Measurements from ENCODE around the gene SYTL3.
"Not testable (repeated sequence)": the region's sequence is repeated elsewhere in the genome, so short reads cannot be mapped to it uniquely, and the experiment has no call there.

SYTL3 gene

DNA sequence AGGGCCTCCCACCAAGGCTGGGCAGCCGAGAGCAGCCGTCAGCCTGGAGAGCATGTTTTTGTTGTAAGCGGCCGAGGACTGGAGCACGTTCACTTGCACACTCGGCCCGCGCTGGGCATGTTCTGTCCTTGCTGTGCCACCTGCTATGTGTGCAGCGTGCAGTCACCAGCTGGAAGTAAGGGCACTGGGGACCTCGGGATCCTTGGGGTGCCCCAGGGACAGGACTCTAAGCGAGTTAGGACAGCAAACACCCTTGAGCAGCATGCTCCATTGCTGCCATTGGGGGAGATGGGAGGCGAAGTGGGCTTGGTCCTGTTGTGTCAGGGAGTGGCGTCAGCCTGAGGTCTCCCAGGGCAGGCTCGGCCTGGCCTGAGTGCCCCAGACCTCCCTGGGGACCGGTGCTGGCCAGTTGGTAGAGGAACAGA is 24.0 kb upstream of the SYTL3 start:
- no peak overlapping the region for H3K27ac ChIP-seq (ENCODE audit: low read length)
- H3K9me3 ChIP-seq (ENCODE audit: insufficient read depth, low read depth, low read length), result no peaks in the 10 kb centered on the region
- H3K9ac ChIP-seq (ENCODE audit: low read depth, low read length), result no peak overlapping the region
- H3K36me3 ChIP-seq (ENCODE audit: insufficient read depth, low read depth, low read length), result peaks cover 76% of the 10 kb centered on the region
- no peak overlapping the region for H3K4me3 ChIP-seq (ENCODE audit: low read length)
- H3K4me1 ChIP-seq (ENCODE audit: insufficient read depth, low read length), result peaks cover 4% of the 10 kb centered on the region; the same call in 1 of the 2 replicates
- H3K27me3 ChIP-seq (ENCODE audit: insufficient read depth, low read length), result no peaks in the 10 kb centered on the region

DNA sequence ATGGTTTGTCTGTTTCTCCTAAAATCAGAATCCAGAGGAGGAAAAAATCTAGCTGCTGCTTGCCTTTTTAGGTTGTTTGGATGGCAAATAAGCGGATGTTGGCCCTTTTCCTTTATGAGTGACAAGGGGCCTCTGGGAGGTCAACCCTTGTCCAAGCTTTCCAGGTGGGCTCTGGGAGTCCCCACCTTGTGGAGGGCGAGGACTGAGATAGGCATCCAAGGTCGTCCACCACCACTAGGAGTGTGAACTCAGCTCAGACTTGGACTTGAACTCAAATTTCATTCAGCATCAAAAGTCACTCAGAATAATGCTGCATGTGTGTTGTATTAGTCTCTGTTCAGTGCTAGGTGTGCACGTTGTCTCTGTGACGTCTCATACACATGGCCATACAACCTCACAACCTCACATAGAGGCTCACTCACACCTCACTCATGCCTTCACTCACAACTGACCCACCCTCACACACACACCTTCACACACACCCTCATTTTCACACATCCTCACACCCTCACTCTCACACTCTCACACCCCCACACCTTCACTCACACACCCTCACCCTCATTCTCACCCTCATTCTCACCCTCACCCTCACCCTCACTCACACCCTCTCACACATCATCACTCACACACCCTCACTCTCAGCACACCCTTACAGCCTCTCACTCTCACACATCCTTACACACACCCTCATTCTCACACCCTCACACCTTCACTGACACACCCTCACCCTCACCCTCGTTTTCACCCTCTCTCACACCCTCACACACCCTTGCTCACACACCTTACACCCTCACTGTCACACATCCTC is 23.3 kb upstream of the SYTL3 start:
- H3K9ac ChIP-seq (ENCODE audit: low read depth, low read length), result no peak overlapping the region
- H3K27ac ChIP-seq (ENCODE audit: low read length), result no peak overlapping the region
- H3K9me3 ChIP-seq (ENCODE audit: insufficient read depth, low read depth, low read length), result no peaks in the 10 kb centered on the region
- H3K36me3 ChIP-seq (ENCODE audit: insufficient read depth, low read depth, low read length), result peaks cover 76% of the 10 kb centered on the region
- no peaks in the 10 kb centered on the region for H3K27me3 ChIP-seq (ENCODE audit: insufficient read depth, low read length)
- peaks cover 4% of the 10 kb centered on the region; the same call in 1 of the 2 replicates for H3K4me1 ChIP-seq (ENCODE audit: insufficient read depth, low read length)
- H3K4me3 ChIP-seq (ENCODE audit: low read length), result no peak overlapping the region

DNA sequence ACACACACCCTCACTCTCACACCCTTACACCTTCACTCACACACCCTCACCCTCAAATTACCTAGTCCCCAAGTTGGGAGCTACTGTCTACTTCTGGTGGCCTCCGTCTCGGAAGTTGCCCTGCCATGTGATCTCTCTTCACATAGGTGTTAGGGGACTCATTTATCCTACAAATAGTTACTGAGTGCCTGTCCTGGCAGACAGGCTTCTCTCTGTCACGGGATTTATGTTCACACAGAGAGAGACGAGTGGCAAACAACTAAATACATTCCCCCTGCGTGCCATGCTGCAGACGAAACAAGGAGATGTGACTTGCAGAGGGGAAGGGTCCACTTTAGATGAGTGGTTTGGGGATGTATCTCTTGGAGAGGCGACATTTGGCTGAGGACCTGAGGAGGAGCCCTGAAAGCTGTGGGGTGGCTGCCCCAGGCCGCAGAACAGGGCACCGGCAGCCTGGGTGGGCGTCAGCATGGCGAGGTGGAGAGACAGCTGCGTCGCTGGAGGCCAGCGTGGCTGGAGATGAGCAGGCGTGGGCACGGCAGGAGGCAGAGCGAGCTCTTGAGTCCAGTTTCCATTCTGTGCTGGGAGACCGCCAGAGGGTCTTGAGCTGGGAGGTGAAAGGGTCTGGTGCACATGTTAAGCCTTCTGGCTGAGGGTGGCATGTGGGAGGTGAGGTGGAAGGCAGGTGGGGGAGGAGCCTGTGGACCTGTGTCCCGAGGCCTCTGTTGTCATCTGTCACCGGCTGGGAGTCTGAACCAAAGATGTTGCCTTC is 22.5 kb upstream of the SYTL3 start:
- H3K9ac ChIP-seq (ENCODE audit: low read depth, low read length), result no peak overlapping the region
- H3K4me1 ChIP-seq (ENCODE audit: insufficient read depth, low read length), result peaks cover 4% of the 10 kb centered on the region; the same call in 1 of the 2 replicates
- peaks cover 82% of the 10 kb centered on the region for H3K36me3 ChIP-seq (ENCODE audit: insufficient read depth, low read depth, low read length)
- no peaks in the 10 kb centered on the region for H3K9me3 ChIP-seq (ENCODE audit: insufficient read depth, low read depth, low read length)
- no peaks in the 10 kb centered on the region for H3K27me3 ChIP-seq (ENCODE audit: insufficient read depth, low read length)
- no peak overlapping the region for H3K27ac ChIP-seq (ENCODE audit: low read length)
- no peak overlapping the region for H3K4me3 ChIP-seq (ENCODE audit: low read length)

DNA sequence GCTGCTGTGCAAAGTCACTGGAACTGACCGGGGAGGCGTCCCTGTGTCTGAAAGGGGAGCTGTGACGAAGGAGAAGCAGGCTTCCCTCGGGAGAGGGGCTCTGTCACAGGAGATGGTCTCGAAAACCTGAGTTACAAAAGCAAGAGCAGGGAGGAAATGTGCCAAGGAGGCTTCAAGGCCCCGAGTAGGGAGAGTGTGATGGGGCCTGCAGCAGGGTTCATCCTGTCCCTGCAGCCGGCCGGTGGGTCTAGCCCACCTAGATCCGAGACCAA is 22.0 kb upstream of the SYTL3 start:
- Histone ChIP-seq H3K27ac (ENCODE audit: low read length) (no peak overlapping the region), H3K4me1 (ENCODE audit: insufficient read depth, low read length) (peaks cover 4% of the 10 kb centered on the region; the same call in 1 of the 2 replicates), H3K27me3 (ENCODE audit: insufficient read depth, low read length) (no peaks in the 10 kb centered on the region), H3K9ac (ENCODE audit: low read depth, low read length) (no peak overlapping the region), H3K36me3 (ENCODE audit: insufficient read depth, low read depth, low read length) (peaks cover 80% of the 10 kb centered on the region), H3K4me3 (ENCODE audit: low read length) (no peak overlapping the region), H3K9me3 (ENCODE audit: insufficient read depth, low read depth, low read length) (no peaks in the 10 kb centered on the region)

DNA sequence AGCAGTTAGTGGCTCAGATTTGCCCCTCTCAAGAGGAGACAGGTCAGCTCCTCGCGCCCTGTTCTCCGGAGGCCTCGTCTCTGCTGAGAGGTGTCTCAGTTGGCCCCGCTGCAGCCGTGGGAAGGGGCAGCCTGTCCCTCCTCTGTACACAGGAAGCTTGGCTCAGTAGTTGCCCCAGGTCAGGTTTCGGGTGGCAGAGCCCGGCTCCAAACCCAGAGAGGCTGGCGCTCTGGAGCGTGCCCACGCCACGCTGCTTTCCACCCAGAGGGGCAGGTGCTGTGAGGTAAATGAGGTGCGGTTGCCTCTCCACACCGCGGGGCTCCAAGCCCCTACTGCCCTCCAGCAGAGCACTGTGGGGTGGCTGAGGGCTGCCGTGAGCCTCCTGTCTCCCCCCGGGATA is 21.3 kb upstream of the SYTL3 start:
- Histone ChIP-seq H3K9me3 (ENCODE audit: insufficient read depth, low read depth, low read length) (no peaks in the 10 kb centered on the region), H3K4me3 (ENCODE audit: low read length) (no peak overlapping the region), H3K36me3 (ENCODE audit: insufficient read depth, low read depth, low read length) (peaks cover 84% of the 10 kb centered on the region), H3K9ac (ENCODE audit: low read depth, low read length) (no peak overlapping the region), H3K4me1 (ENCODE audit: insufficient read depth, low read length) (peaks cover 4% of the 10 kb centered on the region; the same call in 1 of the 2 replicates), H3K27me3 (ENCODE audit: insufficient read depth, low read length) (no peaks in the 10 kb centered on the region), H3K27ac (ENCODE audit: low read length) (no peak overlapping the region)

DNA sequence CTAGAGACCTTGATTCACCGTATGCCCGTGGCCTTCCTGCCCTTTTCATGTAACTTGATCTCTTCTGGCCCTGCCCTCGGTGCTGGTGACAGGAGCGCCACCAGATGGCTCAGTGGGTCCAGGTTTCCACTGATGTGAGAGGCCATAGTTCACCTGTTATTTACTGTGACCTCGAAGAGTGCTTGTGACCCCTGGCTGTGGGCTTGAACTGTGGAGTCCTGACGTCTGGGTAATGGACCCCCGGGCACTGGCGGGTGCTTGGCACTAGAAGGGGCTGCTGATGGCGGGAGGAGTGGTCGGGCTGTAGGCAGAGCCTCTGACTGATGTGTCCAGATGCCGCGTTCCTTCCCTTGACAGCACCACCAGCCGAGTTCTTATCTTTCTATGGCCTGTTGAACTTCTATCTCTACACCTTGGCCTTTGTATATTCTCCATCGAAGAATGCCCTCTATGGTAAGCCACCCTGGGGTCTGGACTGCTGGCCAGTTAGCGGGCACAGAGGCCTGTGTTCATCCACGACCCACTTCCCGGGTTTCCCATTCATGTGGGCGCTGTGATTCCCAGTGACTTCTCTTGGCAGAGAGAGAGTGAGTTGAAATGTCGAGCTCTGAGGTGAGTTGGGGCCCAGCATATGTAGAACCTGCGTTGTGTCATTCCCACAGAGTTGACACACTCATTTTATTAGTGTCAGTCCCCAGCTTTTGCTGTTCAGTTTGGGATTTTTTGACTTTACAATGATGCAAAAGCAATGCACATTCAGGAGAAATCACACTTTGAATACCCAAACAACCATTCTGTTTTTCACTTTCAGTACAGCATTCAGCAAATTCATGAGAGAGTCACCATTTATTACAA is 20.3 kb upstream of the SYTL3 start:
- H3K27ac ChIP-seq (ENCODE audit: low read length), result no peak overlapping the region

DNA sequence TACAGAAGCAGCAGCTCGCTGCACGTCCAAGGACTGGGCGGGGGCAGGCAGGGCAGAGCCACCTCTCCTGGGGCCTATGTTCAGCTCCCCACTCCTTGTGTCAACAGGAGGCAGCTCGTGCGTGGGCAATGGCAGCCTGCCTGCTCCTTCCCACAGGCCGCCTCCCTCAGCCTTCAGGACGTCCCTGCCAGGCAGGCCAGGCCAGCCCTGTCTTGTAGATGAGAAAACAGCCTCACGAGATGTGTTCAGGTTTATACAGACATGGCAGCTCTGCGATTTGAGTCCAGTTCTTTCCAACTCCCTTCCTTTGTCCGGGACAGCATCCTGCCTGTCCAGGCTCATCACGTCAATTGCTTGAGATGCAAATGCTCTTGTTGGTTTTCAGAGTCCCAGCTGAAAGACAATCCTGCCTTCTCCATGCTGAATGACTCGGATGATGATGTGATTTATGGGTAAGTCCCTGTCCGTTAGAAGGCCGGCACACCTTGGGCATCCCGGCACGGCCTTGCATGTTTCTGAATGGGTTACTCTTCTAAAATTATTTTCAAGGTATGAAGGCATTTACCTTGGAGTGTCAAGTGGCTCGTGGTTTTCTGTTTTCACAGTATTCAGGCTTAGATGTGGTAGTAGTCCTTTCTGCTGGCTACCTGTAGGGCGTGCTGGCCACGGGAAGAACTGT is 18.8 kb upstream of the SYTL3 start:
- Histone ChIP-seq H3K4me3 (ENCODE audit: low read length) (no peak overlapping the region), H3K9me3 (ENCODE audit: insufficient read depth, low read depth, low read length) (no peaks in the 10 kb centered on the region), H3K4me1 (ENCODE audit: insufficient read depth, low read length) (peaks cover 4% of the 10 kb centered on the region; the same call in 1 of the 2 replicates), H3K36me3 (ENCODE audit: insufficient read depth, low read depth, low read length) (peaks cover 90% of the 10 kb centered on the region), H3K9ac (ENCODE audit: low read depth, low read length) (no peak overlapping the region), H3K27me3 (ENCODE audit: insufficient read depth, low read length) (no peaks in the 10 kb centered on the region), H3K27ac (ENCODE audit: low read length) (no peak overlapping the region)

More for the DNA sequence above, 20.3 kb upstream of the SYTL3 start:
- no peak overlapping the region for H3K9ac ChIP-seq (ENCODE audit: low read depth, low read length)
- H3K4me1 ChIP-seq (ENCODE audit: insufficient read depth, low read length), result peaks cover 4% of the 10 kb centered on the region; the same call in 1 of the 2 replicates
- H3K9me3 ChIP-seq (ENCODE audit: insufficient read depth, low read depth, low read length), result no peaks in the 10 kb centered on the region
- no peak overlapping the region for H3K4me3 ChIP-seq (ENCODE audit: low read length)
- no peaks in the 10 kb centered on the region for H3K27me3 ChIP-seq (ENCODE audit: insufficient read depth, low read length)
- H3K36me3 ChIP-seq (ENCODE audit: insufficient read depth, low read depth, low read length), result peaks cover 93% of the 10 kb centered on the region

DNA sequence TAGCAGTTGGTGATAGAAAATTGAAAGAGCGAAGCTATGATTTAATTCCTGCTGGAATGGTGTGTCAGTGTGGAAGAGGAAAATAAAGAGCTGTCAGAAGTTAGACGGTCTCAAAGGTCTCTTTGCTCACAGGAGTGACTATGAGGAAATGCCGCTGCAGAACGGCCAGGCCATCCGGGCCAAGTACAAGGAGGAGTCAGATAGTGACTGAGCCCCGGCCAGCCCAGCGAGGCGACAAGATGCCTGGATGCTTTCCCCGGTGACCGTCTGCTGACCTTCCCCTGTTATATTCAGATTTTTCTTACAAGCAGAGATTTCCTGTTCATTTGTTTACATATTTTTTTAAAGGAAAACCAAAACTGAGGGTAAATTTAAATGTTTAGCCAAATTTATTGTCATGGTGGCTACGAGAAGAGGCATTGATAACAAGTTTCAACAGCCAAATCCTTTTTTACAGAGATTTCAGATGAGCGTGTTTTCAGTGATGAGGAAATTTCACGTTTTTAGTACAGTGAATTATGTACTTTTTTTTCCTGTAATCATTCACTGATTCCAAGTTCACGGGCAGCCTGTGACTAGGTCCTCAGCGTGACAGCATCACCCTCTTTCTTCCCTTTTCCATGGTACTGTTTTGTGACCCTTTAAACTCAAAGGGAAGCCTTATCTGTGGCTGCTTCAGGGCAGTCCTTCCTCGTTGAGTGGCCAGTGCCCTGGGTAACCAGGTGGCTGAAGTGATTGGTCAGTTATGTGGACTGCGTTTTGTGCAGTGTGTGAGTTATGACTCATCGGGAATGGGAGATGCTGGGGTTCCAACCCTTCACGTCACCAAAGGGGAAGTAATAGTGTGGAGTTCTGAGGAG is 17.9 kb upstream of the SYTL3 start:
- H3K36me3 ChIP-seq (ENCODE audit: insufficient read depth, low read depth, low read length), result peaks cover 90% of the 10 kb centered on the region
- no peak overlapping the region for H3K9ac ChIP-seq (ENCODE audit: low read depth, low read length)
- peaks cover 4% of the 10 kb centered on the region; the same call in 1 of the 2 replicates for H3K4me1 ChIP-seq (ENCODE audit: insufficient read depth, low read length)
- no peak overlapping the region for H3K4me3 ChIP-seq (ENCODE audit: low read length)
- no peak overlapping the region for H3K27ac ChIP-seq (ENCODE audit: low read length)
- H3K9me3 ChIP-seq (ENCODE audit: insufficient read depth, low read depth, low read length), result no peaks in the 10 kb centered on the region
- H3K27me3 ChIP-seq (ENCODE audit: insufficient read depth, low read length), result no peaks in the 10 kb centered on the region

DNA sequence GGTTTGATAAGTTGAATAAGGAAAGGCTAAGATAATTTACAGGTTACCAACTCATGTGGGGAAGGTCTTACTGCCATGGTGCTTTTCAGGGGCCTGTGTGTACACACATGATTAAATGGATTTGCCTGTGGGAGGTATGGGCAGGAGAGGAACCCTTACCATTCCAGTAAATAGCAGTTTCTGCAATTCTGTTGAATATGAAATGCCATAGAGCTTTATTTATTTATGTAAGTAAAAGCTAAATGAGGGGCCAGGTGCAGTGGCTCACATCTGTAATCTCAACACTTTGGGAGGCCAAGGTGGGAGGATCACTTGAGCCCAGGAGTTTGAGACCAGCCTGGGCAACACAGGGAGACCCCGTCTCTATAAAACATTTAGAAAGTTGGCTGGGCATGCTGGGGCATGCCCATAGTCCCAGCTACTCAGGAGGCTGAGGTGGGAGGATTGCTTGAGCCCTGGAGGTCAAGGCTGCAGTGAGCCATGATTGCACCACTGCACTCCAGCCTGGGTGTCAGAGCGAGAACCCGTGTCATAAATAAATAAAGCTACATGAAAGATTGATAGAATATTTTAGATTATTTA is 17.2 kb upstream of the SYTL3 start:
- not testable (repeated sequence) for H3K9me3 ChIP-seq (ENCODE audit: insufficient read depth, low read depth, low read length); H3K4me1 ChIP-seq (ENCODE audit: insufficient read depth, low read length); H3K27ac ChIP-seq (ENCODE audit: low read length); H3K4me3 ChIP-seq (ENCODE audit: low read length); H3K9ac ChIP-seq (ENCODE audit: low read depth, low read length); H3K27me3 ChIP-seq (ENCODE audit: insufficient read depth, low read length)
- peaks cover 90% of the 10 kb centered on the region for H3K36me3 ChIP-seq (ENCODE audit: insufficient read depth, low read depth, low read length)

DNA sequence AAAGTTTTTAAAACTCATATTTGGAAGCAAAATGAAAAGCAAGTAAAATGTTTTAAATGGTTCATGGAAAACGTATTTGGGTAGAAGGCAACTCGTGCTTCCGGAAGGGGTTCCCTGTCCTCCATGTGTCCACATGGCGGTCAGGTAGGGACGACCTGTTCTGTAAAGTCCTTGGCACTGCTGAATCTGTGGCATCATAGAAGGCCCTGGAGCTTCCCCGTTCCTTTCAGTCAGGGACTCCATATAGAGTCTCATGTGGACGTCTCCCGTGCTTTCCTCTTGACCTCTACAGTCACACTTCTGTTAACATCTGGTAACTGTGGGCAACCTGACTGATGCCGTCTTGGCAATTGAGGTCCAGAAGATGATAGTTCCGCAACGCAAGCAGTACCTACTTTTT is 16.7 kb upstream of the SYTL3 start:
- peaks cover 4% of the 10 kb centered on the region; the same call in 1 of the 2 replicates for H3K4me1 ChIP-seq (ENCODE audit: insufficient read depth, low read length)
- H3K27me3 ChIP-seq (ENCODE audit: insufficient read depth, low read length), result no peaks in the 10 kb centered on the region
- no peaks in the 10 kb centered on the region for H3K9me3 ChIP-seq (ENCODE audit: insufficient read depth, low read depth, low read length)
- no peak overlapping the region for H3K27ac ChIP-seq (ENCODE audit: low read length)
- H3K4me3 ChIP-seq (ENCODE audit: low read length), result no peak overlapping the region
- peaks cover 85% of the 10 kb centered on the region for H3K36me3 ChIP-seq (ENCODE audit: insufficient read depth, low read depth, low read length)
- no peak overlapping the region for H3K9ac ChIP-seq (ENCODE audit: low read depth, low read length)
